Inflammatory macrophage treated with lipopolysaccharide for 4 hours (primary cell): ENCODE data around the gene GLT8D2.
"Not testable (repeated sequence)": the region's sequence is repeated elsewhere in the genome, so short reads cannot be mapped to it uniquely, and the experiment has no call there.

ENCODE experiments used
- DNase-seq: peaks from one replicate; pipeline ENCODE4 v3.0.0-alpha.2; 2020

Gene GLT8D2

DNA sequence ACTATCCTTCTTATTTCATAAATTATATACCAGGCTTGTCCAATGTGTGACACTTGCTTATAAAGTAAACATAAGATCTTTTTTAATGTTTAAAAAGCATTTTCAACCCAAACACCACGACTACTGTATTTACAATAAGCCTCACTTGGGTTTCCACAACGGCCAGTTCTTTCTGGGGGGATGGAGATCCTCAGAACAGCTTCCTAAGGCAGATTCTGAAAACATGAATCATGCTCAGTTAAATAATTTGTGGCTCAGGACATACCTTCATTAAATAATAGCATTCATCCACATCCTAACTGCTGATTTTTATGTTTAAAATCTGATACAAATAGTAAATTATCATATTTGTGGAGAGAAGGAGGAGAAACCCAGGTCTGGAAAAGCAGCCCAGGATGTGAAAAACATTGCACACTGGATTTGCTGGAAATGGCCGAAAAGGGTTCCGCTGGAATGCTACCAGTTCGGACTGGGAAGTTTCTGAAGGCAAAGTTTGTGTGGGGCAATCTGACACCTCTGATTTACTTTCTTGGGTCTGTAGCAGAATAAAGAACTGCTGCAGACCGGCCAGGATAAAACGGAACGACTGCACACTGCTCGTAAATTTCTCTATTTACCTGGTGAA, 597 bp downstream of the GLT8D2 start:
- no peak for DNase-seq

DNA sequence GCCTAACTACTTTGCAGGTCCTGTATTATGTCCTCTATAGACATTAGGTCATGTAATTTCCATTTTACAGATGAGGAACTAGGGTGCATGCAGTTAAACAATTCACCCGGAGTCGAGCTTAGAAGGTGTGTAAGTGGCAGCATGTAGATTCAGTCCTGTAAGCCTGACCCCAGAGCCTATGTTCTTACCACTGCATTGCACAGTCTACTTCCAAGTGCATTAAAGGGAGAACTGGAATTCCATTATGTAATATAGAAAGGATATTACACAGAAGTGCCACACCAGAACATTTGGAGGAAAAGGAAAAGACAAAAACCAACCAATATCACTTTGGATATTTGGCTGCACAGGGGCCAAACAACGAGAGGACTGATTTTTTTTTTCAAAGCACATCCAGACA, 1.2 kb downstream of the GLT8D2 start:
- no peak for DNase-seq

GRCh38 chr12:104048162-104048561, 1.8 kb downstream of the GLT8D2 start:
- no peak for DNase-seq

GRCh38 chr12:104046306-104046705, 3.7 kb downstream of the GLT8D2 start:
- DNase-seq = no peak

- DNase-seq = no peak
These were observed 5.8 kb downstream of the GLT8D2 start for GRCh38 chr12:104044158-104044557.

DNA sequence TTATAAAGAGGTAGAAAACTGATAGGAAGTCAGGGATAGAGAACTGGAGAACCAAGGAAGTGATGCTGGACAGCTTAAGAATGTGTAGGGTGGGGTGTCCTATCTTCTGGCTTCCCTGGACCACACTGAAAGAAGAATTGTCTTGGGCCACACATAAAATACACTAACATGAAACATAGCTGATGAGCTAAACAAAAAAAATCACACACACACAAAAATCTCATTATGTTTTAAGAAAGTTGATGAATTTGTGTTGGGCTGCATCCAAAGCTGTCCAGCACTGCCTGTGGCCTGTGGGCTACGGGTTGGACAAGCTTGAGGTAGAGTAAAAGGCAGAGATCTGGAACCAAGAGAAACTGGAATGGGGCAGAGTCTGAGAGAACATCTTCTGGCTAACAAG, 7.4 kb downstream of the GLT8D2 start:
- no peak for DNase-seq

GRCh38 chr12:104039769-104040168, 10.2 kb downstream of the GLT8D2 start:
- not testable (repeated sequence) for DNase-seq

DNA sequence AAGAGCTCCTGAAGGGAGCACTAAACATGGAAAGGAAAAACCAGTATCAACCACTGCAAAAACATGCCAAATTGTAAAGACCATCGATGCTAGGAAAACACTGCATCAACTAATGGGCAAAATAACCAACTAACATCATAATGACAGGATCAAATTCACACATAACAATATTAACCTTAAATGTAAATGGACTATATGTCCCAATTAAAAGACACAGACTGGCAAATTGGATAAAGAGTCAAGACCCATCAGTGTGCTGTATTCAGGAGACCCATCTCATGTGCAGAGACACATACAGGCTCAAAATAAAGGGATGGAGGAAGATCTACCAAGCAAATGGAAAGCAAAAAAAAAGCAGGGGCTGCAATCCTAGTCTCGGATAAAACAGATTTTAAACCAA, 13.8 kb downstream of the GLT8D2 start:
- DNase-seq = not testable (repeated sequence)

DNA sequence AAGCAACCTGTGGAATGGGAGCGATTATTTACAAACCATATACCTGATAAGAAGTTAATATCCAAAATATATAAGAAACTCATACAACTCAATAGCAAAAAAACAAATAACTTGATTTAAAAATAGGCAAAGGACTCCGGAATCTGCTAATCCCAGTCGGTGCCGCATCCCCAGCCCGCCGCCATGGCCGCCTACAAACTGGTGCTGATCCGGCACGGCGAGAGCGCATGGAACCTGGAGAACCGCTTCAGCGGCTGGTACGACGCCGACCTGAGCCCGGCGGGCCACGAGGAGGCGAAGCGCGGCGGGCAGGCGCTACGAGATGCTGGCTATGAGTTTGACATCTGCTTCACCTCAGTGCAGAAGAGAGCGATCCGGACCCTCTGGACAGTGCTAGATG, 19.4 kb downstream of the GLT8D2 start:
- DNase-seq = not testable (repeated sequence)

DNA sequence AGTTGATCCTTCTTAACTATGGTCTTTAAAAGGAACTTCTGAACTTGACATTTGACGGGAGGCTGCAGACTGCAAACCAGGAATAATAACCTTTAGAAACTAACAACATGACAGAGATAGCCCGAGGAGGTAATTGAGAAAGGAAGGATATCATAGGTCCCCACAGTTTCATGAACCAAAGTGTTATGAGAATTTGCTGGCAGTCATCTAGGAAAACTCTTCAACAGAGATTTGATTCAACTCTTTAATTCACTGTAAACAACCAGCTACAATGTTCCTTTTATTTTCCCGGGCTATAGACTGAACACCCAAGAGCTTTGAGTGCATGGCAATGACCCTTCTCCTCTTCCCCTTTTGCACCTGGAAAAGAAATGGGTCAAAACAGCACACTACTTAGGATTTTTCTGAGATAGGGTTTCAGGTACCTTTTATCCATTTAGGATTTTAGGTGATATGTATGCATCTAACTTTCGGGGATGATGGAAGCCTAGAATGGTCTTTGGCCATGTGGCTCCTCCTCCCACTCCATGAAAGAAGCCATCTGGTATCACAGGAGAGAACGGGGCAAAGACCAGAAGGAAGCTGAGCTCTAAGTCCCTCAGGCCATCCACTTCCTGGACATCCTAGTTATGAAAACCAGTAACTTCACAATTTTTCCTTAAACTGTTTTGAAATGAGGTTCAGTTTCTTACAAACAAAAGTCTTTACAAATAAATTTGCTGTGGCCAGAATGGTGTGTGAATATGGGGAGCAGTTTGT, 23.0 kb downstream of the GLT8D2 start:
- no peak for DNase-seq

- no peak for DNase-seq
These were observed 24.2 kb downstream of the GLT8D2 start for GRCh38 chr12:104025771-104026170.

DNA sequence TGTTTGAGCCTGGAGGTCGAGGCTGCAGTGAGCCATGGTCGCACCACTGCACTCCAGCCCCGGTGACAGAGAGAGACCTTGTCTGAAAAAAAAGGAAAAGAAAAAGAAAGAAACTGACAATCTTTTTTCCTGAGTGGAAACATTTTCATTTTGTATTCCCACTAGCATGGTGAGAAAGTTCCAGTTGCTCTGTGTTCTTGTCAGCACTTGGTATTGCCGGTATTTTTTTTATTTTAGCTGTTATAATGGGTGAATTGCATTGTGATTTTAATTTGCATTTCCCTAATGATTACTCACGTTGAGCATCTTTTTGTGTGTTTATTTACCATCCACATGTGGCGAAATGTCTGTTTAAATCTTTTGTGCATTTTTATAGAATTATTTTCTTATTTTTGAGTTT, 25.6 kb downstream of the GLT8D2 start:
- no peak for DNase-seq

DNA sequence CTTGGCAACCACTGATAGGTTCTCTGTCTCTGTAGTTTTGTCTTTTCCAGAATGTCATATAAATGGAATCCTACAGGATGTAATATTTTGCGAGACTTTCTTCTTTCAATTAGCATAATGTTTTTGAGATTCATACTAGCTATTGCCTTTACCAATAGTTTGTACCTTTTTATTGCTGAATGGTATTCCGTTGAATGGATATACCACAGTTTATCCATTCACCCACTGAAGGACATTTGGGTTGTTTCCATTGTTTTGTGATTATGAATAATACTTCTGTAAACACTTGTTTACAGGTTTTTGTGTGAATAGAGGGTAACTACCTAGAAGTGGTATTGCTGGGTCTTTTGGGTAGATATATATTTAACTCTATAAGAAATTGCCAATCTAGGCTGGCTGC, 26.3 kb downstream of the GLT8D2 start:
- DNase-seq = no peak

DNA sequence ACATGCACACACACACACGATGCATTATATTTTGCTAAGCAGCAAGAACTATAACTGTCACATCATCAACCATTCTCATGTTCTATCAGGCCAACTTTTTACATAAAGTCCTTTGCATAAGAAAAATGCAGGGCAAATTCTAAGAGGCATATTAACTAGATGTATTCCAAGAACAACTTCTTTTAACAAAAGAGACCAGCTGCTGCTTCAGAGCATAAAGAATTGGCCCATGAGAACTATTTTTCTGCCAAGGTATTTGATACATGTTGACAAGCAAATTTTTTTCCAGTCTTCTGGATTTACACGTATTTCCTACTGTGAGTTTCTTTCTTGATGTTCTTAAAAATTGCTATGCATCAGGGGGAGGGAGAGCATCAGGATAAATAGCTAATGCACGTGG, 27.2 kb downstream of the GLT8D2 start:
- no peak for DNase-seq

DNA sequence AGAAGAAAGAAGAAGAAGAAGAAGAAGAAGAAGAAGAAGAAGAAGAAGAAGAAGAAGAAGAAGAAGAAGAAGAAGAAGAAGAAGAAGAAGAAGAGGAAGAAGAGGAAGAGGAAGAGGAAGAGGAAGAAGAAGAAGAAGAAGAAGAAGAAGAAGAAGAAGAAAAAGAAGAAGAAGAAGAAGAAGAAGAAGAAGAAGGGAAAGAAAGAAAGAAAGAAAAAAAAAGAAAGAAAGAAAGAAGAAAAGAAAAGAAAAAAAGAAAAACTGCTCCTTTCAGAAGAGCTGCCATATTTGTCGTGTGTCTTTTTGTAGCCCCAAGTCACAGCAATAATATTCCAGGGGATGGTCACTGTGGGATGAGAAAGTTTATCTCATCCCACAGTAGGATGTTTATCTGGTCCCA, 28.1 kb downstream of the GLT8D2 start:
- DNase-seq = not testable (repeated sequence)

GRCh38 chr12:104012331-104012730, 37.7 kb downstream of the GLT8D2 start:
- DNase-seq = no peak

- DNase-seq = no peak
These were observed 38.7 kb downstream of the GLT8D2 start for GRCh38 chr12:104011253-104011652.

- DNase-seq = no peak
These were observed 39.3 kb downstream of the GLT8D2 start for GRCh38 chr12:104010606-104011169.

DNA sequence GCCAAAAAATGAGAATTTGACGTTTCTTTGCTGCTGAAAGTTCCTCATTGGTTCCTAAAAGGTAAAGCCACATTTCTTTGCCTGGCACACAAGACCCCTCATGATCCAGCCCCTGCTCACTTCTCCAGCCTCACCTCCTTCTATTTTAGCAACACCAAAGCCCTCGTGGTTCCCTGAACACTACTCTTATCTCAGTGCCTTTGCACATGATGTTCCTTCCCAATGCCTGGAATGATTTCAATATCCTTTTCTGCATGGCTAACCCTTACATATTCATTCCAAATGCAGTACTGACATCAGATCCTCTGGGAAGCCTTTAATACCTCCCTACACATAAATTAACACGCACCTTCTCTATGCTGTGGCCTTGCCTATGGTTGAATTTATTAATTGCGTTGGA, 39.9 kb downstream of the GLT8D2 start:
- no peak for DNase-seq

DNA sequence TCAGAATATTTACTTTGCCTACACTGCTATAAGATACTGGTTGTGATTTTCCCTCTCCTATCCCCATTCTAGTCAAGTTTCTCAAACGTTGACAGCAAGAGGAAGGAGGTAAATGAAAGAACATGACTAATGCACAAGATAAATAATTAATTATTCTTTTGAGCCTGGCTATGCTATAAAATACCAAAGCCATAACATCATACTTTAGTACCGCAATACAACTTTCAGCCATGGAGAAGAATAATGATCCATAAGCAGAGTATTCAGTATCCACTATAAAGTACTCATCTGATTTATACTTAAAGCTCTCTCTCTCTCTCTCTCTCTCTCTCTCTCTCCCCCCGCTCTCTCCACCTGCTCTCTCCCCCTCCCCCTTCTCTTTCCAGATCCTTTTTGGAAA, 43.1 kb downstream of the GLT8D2 start:
- DNase-seq = no peak

- no peak for DNase-seq
These were observed 46.4 kb downstream of the GLT8D2 start for GRCh38 chr12:104003596-104003995.

DNA sequence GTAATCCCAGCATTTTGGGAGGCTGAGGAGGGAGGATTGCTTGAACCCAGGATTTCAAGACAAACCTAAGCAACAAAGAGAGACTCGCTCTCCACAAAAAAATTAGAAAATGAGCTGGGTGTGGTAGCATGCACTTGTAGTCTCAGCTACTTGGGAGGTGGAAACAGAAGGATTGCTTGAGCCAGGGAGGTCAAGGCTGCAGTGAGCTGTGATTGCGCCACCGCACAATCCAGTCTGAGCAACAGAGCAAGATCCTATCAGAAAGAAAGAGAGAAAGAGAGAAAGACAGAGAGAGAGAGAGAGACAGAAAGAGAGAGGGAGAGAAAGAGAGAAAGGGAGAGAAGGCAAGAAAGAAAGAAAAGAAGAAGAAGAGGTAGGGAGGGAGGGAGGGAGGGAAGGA, 47.3 kb downstream of the GLT8D2 start:
- no peak for DNase-seq

GRCh38 chr12:104000807-104001434, 49.1 kb downstream of the GLT8D2 start:
- no peak for DNase-seq

- no peak for DNase-seq
These were observed 51.0 kb downstream of the GLT8D2 start for GRCh38 chr12:103998976-103999375.
